Calu3 (cell line): ENCODE measurements around the gene DUSP22. TPM values are rescaled to one million over a fixed set of nuclear protein-coding genes. Genes with fewer than 3 reads are reported as not detected.

ENCODE experiments used
- BruUV-seq: library from RNA; stranded (reverse); fragments of 400-500 nt; replicated peaks from 2 replicates; lab custom pipeline; 2021; lab: Mats Ljungman, UMichigan
- CTCF ChIA-PET: fragments of 300-600 bp; sonication (Branson Sonifier 250); formaldehyde crosslinking; loops from one replicate; lab custom pipeline; 2022; ENCODE audit warnings: antibody characterized with exemption; lab: Charles Lee
- DNase-seq: peaks from one replicate; pipeline ENCODE4 v3.0.0; 2022
- H3K27ac Mint-ChIP-seq: one replicate; pipeline ENCODE4 v1.8.0; 2022; ENCODE audit warnings: mixed read lengths; ENCODE audit not compliant: unreplicated experiment
- H3K27me3 Mint-ChIP-seq: one replicate; pipeline ENCODE4 v1.8.0; 2022; ENCODE audit warnings: mixed read lengths; ENCODE audit not compliant: unreplicated experiment
- H3K36me3 Mint-ChIP-seq: one replicate; pipeline ENCODE4 v1.8.0; 2022; ENCODE audit warnings: mild to moderate bottlenecking, moderate library complexity, mixed read lengths; ENCODE audit not compliant: insufficient read depth, unreplicated experiment
- H3K4me1 Mint-ChIP-seq: one replicate; pipeline ENCODE4 v1.8.0; 2022; ENCODE audit warnings: mild to moderate bottlenecking, low read depth, mixed read lengths; ENCODE audit not compliant: unreplicated experiment
- H3K4me3 Mint-ChIP-seq: one replicate; pipeline ENCODE4 v1.8.0; 2022; ENCODE audit warnings: mild to moderate bottlenecking, low read depth, moderate library complexity, mixed read lengths; ENCODE audit not compliant: unreplicated experiment
- H3K9me3 Mint-ChIP-seq: one replicate; pipeline ENCODE4 v1.8.0; 2022; ENCODE audit warnings: low read depth, mixed read lengths; ENCODE audit not compliant: unreplicated experiment
- intact Hi-C: fragments of 100-400 bp; cut with micrococcal nuclease; formaldehyde crosslinking; loops from one replicate; pipeline ENCODE4 v1.10.0; 2022; ENCODE audit not compliant: unreplicated experiment
- total RNA-seq: library from RNA; stranded (reverse); gene quantifications from 2 replicates; pipeline ENCODE4 v1.2.3, GENCODE V29; 2022
- TF ChIP-seq, protein P1 (sequence below): fragments of 200-600 bp; IDR thresholded peaks from one replicate; pipeline ENCODE4 v1.8.0; 2022; ENCODE audit warnings: antibody characterized with exemption; ENCODE audit not compliant: unreplicated experiment

DUSP22 gene
- total RNA-seq, 1 experiment from 2014 or later: 14.7 TPM

DNA sequence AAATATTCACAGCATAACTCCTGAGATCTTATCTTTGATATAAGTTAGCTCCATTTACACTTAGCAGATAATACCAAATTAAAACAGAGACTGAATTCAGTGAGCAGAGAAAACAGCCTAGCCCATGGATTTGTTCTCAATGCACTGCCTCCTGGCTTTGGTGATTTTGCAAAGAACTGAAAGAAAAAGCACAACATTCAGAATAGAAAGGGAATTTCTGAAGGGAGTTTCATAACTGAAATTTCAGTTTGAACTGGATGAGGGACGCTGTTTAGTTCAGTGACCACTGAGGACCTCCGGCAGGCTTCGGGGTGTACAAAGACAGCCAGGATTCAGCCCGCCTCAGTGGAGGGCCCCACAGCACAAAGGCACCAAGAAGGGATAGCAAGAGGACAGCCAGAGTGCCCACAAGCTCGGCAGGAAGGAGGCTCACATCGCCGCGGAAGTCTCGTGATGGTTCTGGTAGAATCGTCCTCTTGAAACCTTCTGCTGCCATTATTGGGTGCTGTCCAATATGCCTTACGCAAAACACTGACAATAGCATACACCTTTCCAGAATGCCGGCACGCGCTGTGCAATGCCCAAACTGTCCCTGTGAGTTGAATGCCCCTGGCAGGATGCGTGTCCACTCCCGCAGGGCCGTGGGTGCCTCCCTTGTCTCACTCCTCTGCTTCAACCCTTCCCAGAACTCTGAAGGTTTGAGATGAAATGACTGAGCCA, 89.6 kb downstream of the DUSP22 start:
- H3K4me3 Mint-ChIP-seq: no peak overlapping the region
- intact Hi-C loops: no loop called here
- no TSS peak for BruUV-seq

DNA sequence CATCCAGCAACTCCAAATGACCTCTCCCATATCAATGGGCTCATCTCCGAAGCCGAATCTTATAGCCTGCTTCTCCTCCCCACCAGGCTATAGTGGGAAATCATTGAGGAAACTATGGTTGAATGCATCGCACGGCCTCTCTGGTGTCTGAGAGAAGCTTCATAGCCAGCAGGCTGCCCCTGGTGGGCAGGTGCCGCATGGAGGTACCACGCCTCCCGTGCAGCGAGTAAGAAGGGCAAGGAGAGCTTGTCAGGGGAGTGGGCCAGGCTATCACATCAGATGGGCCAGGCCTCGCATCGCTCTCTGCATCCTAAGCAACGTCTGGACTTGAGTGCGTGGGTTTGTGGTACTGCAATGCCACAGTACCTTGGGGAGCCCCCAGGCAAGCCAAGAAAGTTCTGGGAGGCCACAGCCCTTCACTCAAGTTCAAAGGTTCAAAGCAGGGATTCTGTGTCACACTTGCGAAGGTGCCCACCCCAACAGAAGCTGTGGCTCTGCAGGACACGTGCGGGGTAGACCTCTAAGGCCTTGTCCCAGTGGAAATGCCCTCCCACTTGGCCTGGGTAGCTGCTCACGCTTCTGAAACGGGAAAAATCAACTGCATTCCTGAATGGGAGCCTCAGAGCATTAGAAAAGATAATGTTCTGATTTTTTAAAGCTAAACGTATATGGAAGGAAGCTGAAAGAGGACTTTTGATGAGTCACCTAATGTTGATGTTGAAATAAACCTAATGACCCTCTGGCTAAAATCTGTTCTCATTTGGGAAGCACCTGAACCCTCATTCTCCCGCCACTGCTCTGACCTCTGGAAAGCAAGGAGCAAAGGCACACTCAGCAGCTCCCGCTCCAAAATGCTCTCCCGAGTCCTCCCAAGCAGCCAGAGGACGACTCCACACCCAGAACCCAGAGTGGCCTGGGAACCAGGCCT, 90.9 kb downstream of the DUSP22 start:
- CTCF ChIA-PET: no interaction called here
- Mint-ChIP-seq H3K36me3 (no peaks in the 10 kb centered on the region), H3K27ac (no peak overlapping the region), H3K9me3 (peaks cover 5% of the 10 kb centered on the region), H3K27me3 (peaks cover 21% of the 10 kb centered on the region), H3K4me1 (no peaks in the 10 kb centered on the region), H3K4me3 (no peak overlapping the region)
- intact Hi-C loops: no loop called here
- BruUV-seq: no TSS peak
- TF ChIP-seq, protein P1, sequence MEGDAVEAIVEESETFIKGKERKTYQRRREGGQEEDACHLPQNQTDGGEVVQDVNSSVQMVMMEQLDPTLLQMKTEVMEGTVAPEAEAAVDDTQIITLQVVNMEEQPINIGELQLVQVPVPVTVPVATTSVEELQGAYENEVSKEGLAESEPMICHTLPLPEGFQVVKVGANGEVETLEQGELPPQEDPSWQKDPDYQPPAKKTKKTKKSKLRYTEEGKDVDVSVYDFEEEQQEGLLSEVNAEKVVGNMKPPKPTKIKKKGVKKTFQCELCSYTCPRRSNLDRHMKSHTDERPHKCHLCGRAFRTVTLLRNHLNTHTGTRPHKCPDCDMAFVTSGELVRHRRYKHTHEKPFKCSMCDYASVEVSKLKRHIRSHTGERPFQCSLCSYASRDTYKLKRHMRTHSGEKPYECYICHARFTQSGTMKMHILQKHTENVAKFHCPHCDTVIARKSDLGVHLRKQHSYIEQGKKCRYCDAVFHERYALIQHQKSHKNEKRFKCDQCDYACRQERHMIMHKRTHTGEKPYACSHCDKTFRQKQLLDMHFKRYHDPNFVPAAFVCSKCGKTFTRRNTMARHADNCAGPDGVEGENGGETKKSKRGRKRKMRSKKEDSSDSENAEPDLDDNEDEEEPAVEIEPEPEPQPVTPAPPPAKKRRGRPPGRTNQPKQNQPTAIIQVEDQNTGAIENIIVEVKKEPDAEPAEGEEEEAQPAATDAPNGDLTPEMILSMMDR: no peak
- DNase-seq: no peak

More for the DNA sequence above, 89.6 kb downstream of the DUSP22 start:
- Mint-ChIP-seq H3K9me3 (peaks cover 6% of the 10 kb centered on the region), H3K27ac (no peak overlapping the region), H3K36me3 (no peaks in the 10 kb centered on the region), H3K27me3 (peaks cover 21% of the 10 kb centered on the region), H3K4me1 (no peaks in the 10 kb centered on the region)
- no peak for DNase-seq
- CTCF ChIA-PET: no interaction called here
- TF ChIP-seq, protein P1: no peak

DNA sequence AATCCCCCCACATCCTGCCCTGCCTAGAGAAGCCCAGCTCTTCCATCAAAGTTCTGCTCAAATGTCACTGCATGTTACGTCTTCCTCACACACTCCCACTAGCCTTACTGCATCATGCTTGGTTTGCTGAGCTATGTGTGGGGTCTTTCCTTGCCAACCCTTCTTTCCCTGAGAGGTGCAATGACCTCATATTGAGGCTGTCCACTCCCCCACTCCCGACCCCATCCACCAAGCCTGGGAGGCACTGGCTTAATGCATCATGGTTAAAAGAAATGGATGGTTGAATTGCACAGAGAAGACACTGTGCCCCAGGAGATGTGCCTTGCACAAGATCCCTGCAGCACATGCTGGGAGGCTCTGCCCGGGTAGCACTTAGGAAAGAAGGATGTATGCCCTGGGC, 91.6 kb downstream of the DUSP22 start:
- Mint-ChIP-seq H3K27ac (no peak overlapping the region), H3K4me3 (no peak overlapping the region), H3K27me3 (peaks cover 21% of the 10 kb centered on the region), H3K4me1 (no peaks in the 10 kb centered on the region), H3K36me3 (no peaks in the 10 kb centered on the region), H3K9me3 (peaks cover 5% of the 10 kb centered on the region)
- BruUV-seq: no TSS peak
- CTCF ChIA-PET: no interaction called here
- intact Hi-C loops: no loop called here
- TF ChIP-seq, protein P1: no peak
- no peak for DNase-seq

DNA sequence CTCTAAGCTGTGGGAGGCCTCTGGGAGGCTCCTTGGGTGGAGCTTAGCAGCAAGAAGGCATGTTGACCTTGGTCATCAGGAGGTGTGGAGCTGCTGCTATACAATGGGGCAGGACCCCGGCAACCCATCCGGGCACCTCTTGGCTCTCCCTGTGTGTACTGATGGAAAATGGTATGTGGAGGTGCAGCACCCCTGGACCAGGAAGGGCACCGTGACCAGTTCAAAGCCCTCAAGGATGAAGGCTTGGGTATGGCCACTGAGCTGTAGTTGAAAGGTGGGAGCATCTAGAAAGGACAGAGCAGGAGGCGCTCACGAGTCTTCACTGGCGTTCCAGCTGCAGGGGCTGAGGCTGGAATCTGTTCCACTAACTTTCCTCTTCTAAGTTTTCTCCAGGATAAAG, 92.6 kb downstream of the DUSP22 start:
- no TSS peak for BruUV-seq
- Mint-ChIP-seq H3K36me3 (no peaks in the 10 kb centered on the region), H3K4me3 (no peak overlapping the region), H3K27ac (no peak overlapping the region), H3K4me1 (peaks cover 7% of the 10 kb centered on the region), H3K27me3 (peaks cover 21% of the 10 kb centered on the region), H3K9me3 (peaks cover 5% of the 10 kb centered on the region)
- intact Hi-C loops: no loop called here
- DNase-seq: no peak
- CTCF ChIA-PET: interaction anchor here (0.6 to 0.7 kb wide), 2 partner anchors 38 to 218 kb away, joined by 3 read pairs; no protein-coding TSS in a partner anchor
- TF ChIP-seq, protein P1: no peak
